IPS-18a (cell line): ENCODE results near the gene ACTR1A.
A peak's percentile ranks its signal among the peaks of the same experiment; 100 is the strongest.
"Not testable (repeated sequence)": the region's sequence is repeated elsewhere in the genome, so short reads cannot be mapped to it uniquely, and the experiment has no call there.

ENCODE experiments used
- H3K27ac ChIP-seq: one replicate; pipeline ENCODE4 v1.5.1; 2013; ENCODE audit warnings: low read length
- H3K27me3 ChIP-seq: one replicate; pipeline ENCODE4 v1.6.1; 2013; ENCODE audit warnings: mild to moderate bottlenecking, low read length; ENCODE audit not compliant: control insufficient read depth, insufficient read depth
- H3K36me3 ChIP-seq: one replicate; pipeline ENCODE4 v1.6.1; 2013; ENCODE audit warnings: low read depth, low read length; ENCODE audit not compliant: control insufficient read depth
- H3K4me1 ChIP-seq: one replicate; pipeline ENCODE4 v1.6.1; 2013; ENCODE audit warnings: low read depth, low read length; ENCODE audit not compliant: control insufficient read depth
- H3K4me3 ChIP-seq: one replicate; pipeline ENCODE4 v1.5.1; 2013; ENCODE audit warnings: low read length
- H3K9ac ChIP-seq: one replicate; pipeline ENCODE4 v1.6.1; 2013; ENCODE audit warnings: mild to moderate bottlenecking, low read length, moderate library complexity
- H3K9me3 ChIP-seq: one replicate; pipeline ENCODE4 v1.6.1; 2013; ENCODE audit warnings: low read depth, low read length; ENCODE audit not compliant: control insufficient read depth

Gene ACTR1A

DNA sequence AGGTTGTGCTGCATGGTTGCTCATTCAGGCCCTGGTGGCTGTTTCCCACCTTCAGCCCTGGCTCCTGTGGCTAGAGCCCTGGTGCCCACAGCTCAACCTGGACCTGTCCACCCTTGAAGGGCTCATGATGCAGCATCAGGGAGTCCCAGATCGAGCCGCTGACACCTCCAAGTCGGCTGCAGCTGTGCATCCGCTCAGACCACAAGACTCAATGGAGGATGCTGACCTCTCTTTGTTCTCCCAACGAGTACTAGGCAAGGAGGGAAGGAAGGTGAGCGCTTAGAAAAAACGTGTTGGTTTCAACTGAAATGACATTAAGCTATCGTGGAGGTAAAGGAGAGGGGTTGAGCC is 41.7 kb downstream of the ACTR1A start:
- H3K9me3 ChIP-seq, result no peaks in the 10 kb centered on the region
- H3K4me3 ChIP-seq, result peak overlapping the region; percentile 84
- peak overlapping the region; percentile 64 for H3K9ac ChIP-seq
- H3K4me1 ChIP-seq, result peaks cover 30% of the 10 kb centered on the region
- H3K27me3 ChIP-seq, result peaks cover 18% of the 10 kb centered on the region
- no peaks in the 10 kb centered on the region for H3K36me3 ChIP-seq
- peak overlapping the region; percentile 88 for H3K27ac ChIP-seq

GRCh38 chr10:102458656-102459055 is 43.9 kb downstream of the ACTR1A start:
- H3K27ac ChIP-seq, result no peak overlapping the region
- no peak overlapping the region for H3K9ac ChIP-seq
- no peaks in the 10 kb centered on the region for H3K9me3 ChIP-seq
- no peak overlapping the region for H3K4me3 ChIP-seq
- no peaks in the 10 kb centered on the region for H3K36me3 ChIP-seq
- peaks cover 17% of the 10 kb centered on the region for H3K27me3 ChIP-seq
- H3K4me1 ChIP-seq, result peaks cover 46% of the 10 kb centered on the region

DNA sequence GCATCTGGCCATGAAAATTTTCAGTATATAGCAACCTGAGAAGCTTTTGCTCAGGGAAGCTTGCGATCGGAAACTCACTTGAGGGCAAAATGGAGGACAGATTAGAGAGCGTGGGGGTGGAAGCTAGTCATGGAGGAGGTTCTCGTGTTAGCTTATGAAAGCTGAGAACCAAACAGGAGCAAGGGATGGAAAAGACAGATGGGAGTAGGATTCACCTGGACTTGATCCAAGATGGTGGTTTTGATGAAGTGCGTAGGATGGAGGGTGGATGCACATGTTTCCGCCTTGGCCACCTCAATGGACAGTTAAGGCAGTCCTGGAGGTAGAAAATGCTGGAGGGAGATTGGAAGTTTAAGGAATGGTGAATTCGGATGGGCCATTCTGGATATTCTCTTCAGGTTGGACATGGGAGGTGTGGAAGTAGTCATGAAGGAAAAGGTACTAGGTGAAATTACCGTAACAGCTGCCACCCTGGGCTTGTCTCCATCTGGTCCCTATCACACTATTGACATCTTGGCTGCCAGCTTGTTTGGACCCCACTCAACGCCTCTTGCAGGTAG is 44.8 kb downstream of the ACTR1A start:
- Histone ChIP-seq H3K27me3 (peaks cover 8% of the 10 kb centered on the region), H3K9me3 (no peaks in the 10 kb centered on the region), H3K9ac (no peak overlapping the region), H3K4me3 (no peak overlapping the region), H3K36me3 (peaks cover 2% of the 10 kb centered on the region), H3K4me1 (peaks cover 42% of the 10 kb centered on the region), H3K27ac (no peak overlapping the region)

- H3K36me3 ChIP-seq, result peaks cover 4% of the 10 kb centered on the region
- H3K9ac ChIP-seq, result no peak overlapping the region
- H3K4me3 ChIP-seq, result no peak overlapping the region
- peaks cover 29% of the 10 kb centered on the region for H3K4me1 ChIP-seq
- peak overlapping the region; percentile 26 for H3K27ac ChIP-seq
- no peaks in the 10 kb centered on the region for H3K27me3 ChIP-seq
- H3K9me3 ChIP-seq, result no peaks in the 10 kb centered on the region
Observed at GRCh38 chr10:102455893-102456471, 46.5 kb downstream of the ACTR1A start.

DNA sequence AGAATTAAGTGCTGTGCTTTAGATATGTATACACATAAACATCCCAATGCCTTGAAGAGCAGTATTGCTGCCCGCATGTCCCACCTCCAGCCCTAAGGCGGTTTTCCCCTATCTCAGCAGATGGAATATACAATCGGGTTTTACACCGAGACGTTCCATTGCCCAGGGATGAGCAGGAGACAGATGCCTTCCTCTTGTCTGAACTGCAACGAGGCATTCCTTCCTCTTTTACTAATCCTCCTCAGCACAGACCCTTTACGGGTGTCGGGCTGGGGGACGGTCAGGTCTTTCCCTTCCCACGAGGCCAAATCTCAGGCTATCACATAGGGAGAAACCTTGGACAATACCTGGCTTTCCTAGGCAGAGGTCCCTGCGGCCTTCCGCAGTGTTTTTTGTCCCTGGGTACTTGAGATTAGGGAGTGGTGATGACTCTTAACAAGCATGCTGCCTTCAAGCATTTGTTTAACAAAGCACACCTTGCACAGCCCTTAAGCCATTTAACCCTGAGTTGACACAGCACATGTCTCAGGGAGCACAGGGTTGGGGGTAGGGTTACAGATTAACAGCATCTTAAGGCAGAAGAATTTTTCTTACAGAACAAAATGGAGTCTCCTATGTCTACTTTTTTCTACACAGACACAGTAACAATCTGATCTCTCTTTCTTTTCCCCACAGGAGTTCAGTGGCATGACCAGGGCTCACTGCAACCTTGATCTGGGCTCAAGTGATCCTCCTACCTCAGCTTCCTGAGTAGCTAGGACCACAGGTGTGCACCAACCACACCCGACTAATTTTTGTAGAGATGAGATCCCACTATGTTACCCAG is 47.6 kb downstream of the ACTR1A start:
- H3K4me1 ChIP-seq, result peaks cover 25% of the 10 kb centered on the region
- H3K9me3 ChIP-seq, H3K4me3 ChIP-seq, H3K27ac ChIP-seq, H3K27me3 ChIP-seq, H3K9ac ChIP-seq, H3K36me3 ChIP-seq: not testable (repeated sequence)

DNA sequence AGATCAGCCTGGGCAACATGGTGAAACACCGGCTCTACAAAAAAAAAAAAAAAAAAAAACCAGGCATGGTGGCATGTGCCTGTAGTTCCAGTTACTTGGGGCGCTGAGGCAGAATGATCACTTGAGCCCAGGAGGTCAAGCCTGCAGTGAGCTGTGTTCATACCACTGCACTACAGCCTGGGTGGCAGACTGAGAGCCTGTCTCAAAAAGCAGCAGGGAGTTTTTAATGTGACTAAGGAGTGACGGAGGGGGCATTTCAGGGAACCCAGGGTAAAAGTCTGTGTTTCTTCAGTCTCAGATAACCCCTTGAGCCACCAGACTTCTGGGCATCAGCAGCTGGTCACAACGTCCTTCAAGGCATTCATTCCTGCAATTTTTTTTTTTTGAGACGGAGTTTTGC is 49.0 kb downstream of the ACTR1A start:
- peaks cover 31% of the 10 kb centered on the region for H3K4me1 ChIP-seq
- H3K27ac ChIP-seq, result no peak overlapping the region
- no peaks in the 10 kb centered on the region for H3K27me3 ChIP-seq
- no peak overlapping the region for H3K4me3 ChIP-seq
- no peak overlapping the region for H3K9ac ChIP-seq
- no peaks in the 10 kb centered on the region for H3K9me3 ChIP-seq
- H3K36me3 ChIP-seq, result peaks cover 4% of the 10 kb centered on the region

DNA sequence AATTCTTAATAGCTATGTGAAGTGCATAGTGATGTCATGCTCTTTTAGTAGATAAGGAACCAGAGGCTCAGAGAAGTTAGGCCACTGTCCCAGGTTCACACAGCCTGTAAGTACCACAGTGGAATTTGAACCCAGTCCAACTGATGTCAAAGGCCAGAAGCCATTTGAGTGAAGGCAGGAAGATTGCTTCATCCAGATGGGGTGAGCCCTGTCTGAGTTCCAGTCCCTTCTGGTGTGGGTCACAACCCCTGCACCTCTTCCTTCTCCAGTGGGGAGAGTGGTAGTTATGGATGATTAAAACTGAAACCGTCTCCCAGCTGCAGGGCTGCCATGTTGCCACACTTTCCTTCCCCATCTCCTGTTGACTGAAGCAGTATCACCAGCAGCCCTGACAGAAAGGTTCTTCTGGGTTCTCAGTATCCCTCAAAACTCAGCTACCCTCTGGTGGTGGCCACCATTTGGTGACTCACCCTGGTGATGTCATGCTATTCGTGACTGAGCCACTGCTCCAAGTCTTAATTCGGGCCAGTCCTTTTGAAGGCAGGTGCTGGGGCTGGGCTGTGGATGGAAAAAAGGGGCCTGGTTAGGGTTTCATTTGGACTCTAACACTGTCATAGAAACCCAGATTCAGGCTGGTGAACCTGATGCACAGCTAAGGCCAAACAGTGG is 49.7 kb downstream of the ACTR1A start:
- Histone ChIP-seq H3K9me3 (no peaks in the 10 kb centered on the region), H3K4me3 (no peak overlapping the region), H3K4me1 (peaks cover 31% of the 10 kb centered on the region), H3K36me3 (peaks cover 4% of the 10 kb centered on the region), H3K27me3 (no peaks in the 10 kb centered on the region), H3K27ac (no peak overlapping the region), H3K9ac (no peak overlapping the region)

DNA sequence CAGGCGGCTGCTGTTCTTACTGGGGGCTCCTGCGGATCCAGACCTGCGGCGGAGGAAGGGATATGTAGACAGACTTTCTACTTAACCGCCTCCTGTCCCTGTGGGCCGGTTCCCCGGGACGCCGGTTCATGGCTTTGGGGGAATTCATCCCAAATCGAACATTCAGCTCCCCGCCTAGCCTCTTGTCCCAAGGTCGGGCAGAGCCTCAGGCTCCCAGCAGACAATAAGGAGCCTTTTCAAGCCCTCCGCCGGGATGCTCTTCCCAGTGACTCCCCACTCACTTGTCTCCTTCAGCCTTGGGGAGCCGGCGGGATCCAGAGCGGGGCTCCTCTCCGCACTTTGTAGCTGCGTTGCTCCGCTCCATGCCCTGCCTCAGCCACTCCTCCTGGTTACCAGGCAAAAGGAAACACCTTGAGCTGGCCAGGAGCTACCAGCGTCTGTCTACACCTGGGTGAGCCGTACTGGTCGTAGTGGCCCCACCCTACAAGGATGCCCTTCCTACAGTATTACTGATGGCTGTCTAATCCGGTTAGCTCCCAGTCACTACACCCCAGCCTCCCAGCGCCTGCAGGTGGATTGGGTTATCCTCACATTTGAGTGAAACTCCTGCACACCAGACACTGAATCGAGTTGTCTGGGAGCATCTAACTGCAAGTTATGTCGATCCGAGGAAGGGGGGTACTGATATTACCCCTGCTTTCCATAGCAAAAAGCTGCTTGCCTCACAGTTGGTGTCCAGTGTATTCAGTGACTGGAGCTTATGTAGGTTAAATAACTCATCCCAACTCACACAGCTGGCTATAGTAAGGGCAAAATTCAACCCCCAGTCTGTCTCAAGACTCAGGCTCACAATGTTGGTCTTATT is 51.2 kb downstream of the ACTR1A start, which contains the start of gene C10orf95:
C10orf95 (minus strand) TSS at position 439 of the 865 bp plus-strand sequence. CDS start 450 bp downstream, outside the sequence.
- H3K36me3 ChIP-seq, result peaks cover 4% of the 10 kb centered on the region
- no peak within 1 kb of the TSS for H3K27ac ChIP-seq
- H3K27me3 ChIP-seq, result no peaks in the 10 kb centered on the region
- H3K9me3 ChIP-seq, result no peaks in the 10 kb centered on the region
- peaks cover 31% of the 10 kb centered on the region for H3K4me1 ChIP-seq
- peak within 1 kb of the TSS; percentile 79 for H3K9ac ChIP-seq
- H3K4me3 ChIP-seq, result peak within 1 kb of the TSS; percentile 88

- Histone ChIP-seq H3K27me3 (no peaks in the 10 kb centered on the region), H3K27ac (peak overlapping the region; percentile 60), H3K9me3 (no peaks in the 10 kb centered on the region), H3K9ac (peak overlapping the region; percentile 79), H3K36me3 (peaks cover 4% of the 10 kb centered on the region), H3K4me3 (peak overlapping the region; percentile 88), H3K4me1 (peaks cover 25% of the 10 kb centered on the region)
Observed at GRCh38 chr10:102450374-102451104, 52.0 kb downstream of the ACTR1A start.

DNA sequence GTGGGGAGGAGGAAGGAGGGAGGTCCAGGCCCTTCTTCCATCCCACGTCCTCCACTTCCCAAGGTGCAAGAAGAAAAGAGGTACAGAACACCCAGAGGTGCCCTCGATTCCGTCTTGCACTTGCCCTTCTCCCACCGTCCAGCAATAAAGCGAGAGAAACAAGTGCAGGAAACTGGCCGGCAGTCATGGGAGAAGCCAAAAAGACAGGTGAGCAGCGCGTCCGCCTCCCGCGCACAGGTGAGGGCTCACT is 52.5 kb downstream of the ACTR1A start:
- H3K27ac ChIP-seq, result peak overlapping the region; percentile 60
- H3K36me3 ChIP-seq, result peaks cover 4% of the 10 kb centered on the region
- H3K4me1 ChIP-seq, result peaks cover 21% of the 10 kb centered on the region
- H3K27me3 ChIP-seq, result no peaks in the 10 kb centered on the region
- H3K9ac ChIP-seq, result peak overlapping the region; percentile 79
- H3K4me3 ChIP-seq, result peak overlapping the region; percentile 88
- H3K9me3 ChIP-seq, result no peaks in the 10 kb centered on the region
